Measurements from ENCODE around the gene SFT2D1.
A peak's percentile ranks its signal among the peaks of the same experiment; 100 is the strongest.
"Not testable (repeated sequence)": the region's sequence is repeated elsewhere in the genome, so short reads cannot be mapped to it uniquely, and the experiment has no call there.

SFT2D1 gene

DNA sequence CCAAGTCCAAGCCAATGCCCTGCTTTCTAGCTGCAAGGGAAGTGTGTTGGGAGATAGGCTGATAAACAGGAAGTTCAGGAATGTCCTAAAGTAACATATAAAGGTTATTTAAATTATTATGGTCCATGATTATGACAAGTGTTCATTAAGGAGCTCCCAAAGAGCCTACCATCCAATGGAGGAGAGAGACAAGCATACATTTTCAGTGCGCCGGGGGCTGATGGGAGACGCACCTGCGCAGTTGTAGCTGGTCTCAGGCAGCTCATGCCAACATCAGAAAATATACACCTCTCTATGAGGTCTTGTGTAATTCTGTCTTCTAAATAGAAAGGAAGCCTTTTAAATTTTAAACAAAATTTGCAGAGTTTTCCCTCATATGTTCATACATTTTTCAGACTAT, 12.6 kb upstream of the SFT2D1 start:
- TF ChIP-seq JUND (IDR thresholded peaks at IDR 0.05; ENCODE audit: low read depth), result no peak
- DNase-seq (ENCODE audit: low read depth in 1 of 2, low spot score in 1 of 2), result no peak
- in situ Hi-C loops (cut with HindIII; ENCODE audit: low pct_unique_long_range_greater_than_20kb, low sequenced_read_pairs), result no loop called here

GRCh38 chr6:166354143-166354542, 11.8 kb upstream of the SFT2D1 start:
- no peak for DNase-seq (ENCODE audit: low read depth in 1 of 2, low spot score in 1 of 2)
- no peak for TF ChIP-seq JUND (IDR thresholded peaks at IDR 0.05; ENCODE audit: low read depth)
- in situ Hi-C loops (cut with HindIII; ENCODE audit: low pct_unique_long_range_greater_than_20kb, low sequenced_read_pairs), result no loop called here

GRCh38 chr6:166353507-166353906, 11.2 kb upstream of the SFT2D1 start:
- DNase-seq (ENCODE audit: low read depth in 1 of 2, low spot score in 1 of 2), result no peak
- TF ChIP-seq JUND (IDR thresholded peaks at IDR 0.05; ENCODE audit: low read depth), result no peak

DNA sequence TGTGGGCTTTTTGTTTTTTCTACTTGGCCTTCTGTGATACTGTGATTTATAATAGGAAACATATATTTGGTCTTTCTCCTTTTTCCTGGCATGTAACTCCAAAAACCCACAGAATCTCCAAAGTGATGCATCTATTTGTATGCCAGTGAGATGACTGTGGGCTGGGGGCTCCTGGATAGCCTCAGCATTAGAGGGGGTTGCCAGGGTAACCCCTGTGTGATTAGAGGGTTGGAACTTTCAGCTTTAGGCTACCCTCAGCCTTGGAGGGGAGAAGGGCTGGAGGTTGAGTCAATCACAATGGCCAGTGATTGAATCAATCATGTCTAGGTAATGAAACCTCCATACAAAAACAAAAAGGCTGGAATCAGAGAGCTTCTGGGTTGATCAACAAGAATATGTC, 10.6 kb upstream of the SFT2D1 start:
- no peak for TF ChIP-seq JUND (IDR thresholded peaks at IDR 0.05; ENCODE audit: low read depth)
- in situ Hi-C loops (cut with HindIII; ENCODE audit: low pct_unique_long_range_greater_than_20kb, low sequenced_read_pairs), result no loop called here
- no peak for DNase-seq (ENCODE audit: low read depth in 1 of 2, low spot score in 1 of 2)

More at GRCh38 chr6:166353507-166353906, 11.2 kb upstream of the SFT2D1 start:
- in situ Hi-C loops (cut with HindIII; ENCODE audit: low pct_unique_long_range_greater_than_20kb, low sequenced_read_pairs), result no loop called here

GRCh38 chr6:166351715-166352285, 9.5 kb upstream of the SFT2D1 start:
- in situ Hi-C loops (cut with HindIII; ENCODE audit: low pct_unique_long_range_greater_than_20kb, low sequenced_read_pairs), result no loop called here

DNA sequence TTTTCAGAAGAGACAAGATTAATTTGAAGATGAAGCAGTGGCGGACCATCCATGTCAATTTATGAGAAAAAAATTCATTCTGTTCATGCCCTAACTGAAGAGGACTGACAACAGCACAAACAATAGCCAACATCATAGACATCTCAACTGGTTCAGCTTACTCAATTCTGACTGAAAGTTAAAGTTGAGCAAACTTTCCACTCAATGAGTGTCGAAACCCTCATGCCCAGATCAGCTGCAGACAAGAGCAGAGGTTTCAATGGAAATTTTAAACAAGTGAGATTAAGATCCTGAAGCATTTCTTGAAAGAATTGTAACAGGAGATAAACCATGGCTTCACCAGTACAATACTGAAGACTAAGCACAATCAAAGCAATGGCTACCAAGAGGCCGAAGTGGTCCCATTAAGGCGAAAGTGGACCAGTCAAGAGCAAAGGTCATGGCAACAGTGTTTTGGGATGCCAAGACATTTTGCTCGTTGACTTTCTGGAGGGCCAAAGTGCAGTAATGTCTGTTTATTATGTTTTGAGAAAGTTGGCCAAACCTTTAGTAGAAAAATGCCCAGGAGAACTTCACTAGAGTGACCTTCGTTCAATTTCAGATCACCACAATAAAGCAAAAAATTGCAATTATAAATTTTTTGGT, 6.1 kb upstream of the SFT2D1 start:
- DNase-seq (ENCODE audit: low read depth in 1 of 2, low spot score in 1 of 2), result no peak
- no peak for TF ChIP-seq JUND (IDR thresholded peaks at IDR 0.05; ENCODE audit: low read depth)
- in situ Hi-C loops (cut with HindIII; ENCODE audit: low pct_unique_long_range_greater_than_20kb, low sequenced_read_pairs), result no loop called here

More at GRCh38 chr6:166351715-166352285, 9.5 kb upstream of the SFT2D1 start:
- DNase-seq (ENCODE audit: low read depth in 1 of 2, low spot score in 1 of 2), result peak; percentile 33 to 49
- no peak for TF ChIP-seq JUND (IDR thresholded peaks at IDR 0.05; ENCODE audit: low read depth)

DNA sequence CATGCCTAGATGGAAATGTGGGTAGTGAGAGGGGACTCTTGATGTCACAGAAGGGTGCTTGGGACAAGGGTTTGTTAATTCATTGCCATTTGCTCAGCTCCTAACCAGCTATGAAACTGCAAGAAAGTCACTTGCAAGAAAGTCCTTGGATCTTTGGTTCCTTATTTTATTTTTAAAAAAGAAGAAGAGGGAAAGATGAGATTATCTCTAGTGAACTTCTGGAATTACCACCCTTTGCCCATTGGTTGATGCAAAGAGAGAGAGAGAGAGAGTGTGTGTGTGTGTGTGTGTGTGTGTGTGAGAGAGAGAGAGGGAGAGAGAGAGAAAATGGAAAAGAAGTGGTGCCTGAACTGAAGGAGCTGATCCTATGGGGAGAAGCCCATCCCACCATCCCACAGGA, 4.6 kb upstream of the SFT2D1 start:
- no peak for TF ChIP-seq JUND (IDR thresholded peaks at IDR 0.05; ENCODE audit: low read depth)
- DNase-seq (ENCODE audit: low read depth in 1 of 2, low spot score in 1 of 2), result no peak
- in situ Hi-C loops (cut with HindIII; ENCODE audit: low pct_unique_long_range_greater_than_20kb, low sequenced_read_pairs), result no loop called here

- in situ Hi-C loops (cut with HindIII; ENCODE audit: low pct_unique_long_range_greater_than_20kb, low sequenced_read_pairs), result no loop called here
- TF ChIP-seq JUND (IDR thresholded peaks at IDR 0.05; ENCODE audit: low read depth), result no peak
- no peak for DNase-seq (ENCODE audit: low read depth in 1 of 2, low spot score in 1 of 2)
These were observed 4.1 kb upstream of the SFT2D1 start for GRCh38 chr6:166346449-166346848.

DNA sequence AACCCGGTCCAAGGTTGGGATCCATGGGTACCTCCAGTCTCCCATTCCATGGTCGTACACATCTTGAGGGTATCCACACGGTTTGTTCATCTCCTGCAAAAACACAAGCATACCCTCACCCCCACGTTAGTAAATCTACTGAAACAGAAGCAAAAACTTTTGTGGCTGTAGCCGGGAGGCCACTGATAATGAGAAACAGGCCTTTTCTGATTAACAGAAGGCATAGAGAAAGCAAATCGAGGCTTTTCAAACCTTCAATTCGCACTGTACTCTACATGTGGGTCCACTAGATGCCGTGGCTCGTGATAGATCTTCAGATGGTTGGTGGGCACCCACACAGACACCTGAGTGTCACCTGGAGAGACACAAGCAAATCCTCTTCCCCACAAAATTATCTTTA, 3.3 kb upstream of the SFT2D1 start:
- DNase-seq (ENCODE audit: low read depth in 1 of 2, low spot score in 1 of 2); in situ Hi-C loops (cut with HindIII; ENCODE audit: low pct_unique_long_range_greater_than_20kb, low sequenced_read_pairs): not testable (repeated sequence)

DNA sequence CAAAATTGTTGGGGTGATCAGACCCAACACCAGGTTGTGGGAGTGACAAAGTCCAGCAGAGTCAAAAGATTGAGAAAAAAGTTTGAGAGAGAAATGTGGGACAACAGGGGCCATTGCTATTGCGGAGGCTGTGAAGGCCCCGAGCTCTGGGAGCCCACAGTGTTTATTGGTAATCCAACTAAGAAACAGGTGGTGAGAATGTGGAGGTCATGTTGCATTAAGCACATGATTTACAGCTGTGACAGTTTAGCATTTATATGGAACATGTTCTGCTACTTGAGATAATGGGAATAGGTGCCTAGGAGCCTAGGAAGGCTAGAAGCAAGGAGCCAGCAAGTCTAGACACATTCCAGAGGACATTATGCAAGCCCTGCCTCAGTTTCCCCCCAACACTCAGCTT, 2.6 kb upstream of the SFT2D1 start:
- in situ Hi-C loops (cut with HindIII; ENCODE audit: low pct_unique_long_range_greater_than_20kb, low sequenced_read_pairs); DNase-seq (ENCODE audit: low read depth in 1 of 2, low spot score in 1 of 2): not testable (repeated sequence)

DNA sequence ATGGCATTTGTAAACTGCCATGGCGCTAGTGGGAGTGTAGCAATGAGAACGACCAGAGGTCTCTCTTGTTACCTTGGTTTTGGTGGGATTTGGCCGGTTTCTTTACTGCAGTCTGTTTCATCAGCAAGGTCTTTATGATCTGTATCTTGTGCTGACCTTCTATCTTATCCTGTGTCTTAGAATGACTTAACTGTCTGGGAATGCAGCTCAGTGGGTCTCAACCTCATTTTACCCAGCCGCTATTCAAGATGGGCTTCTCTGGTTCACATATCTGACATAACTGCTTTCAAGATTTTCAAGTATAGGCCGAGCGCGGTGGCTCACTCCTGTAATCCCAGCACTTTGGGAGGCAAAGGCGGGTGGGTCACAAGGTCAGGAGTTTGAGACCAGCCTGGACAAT, 1.9 kb upstream of the SFT2D1 start:
- no peak for DNase-seq (ENCODE audit: low read depth in 1 of 2, low spot score in 1 of 2)
- TF ChIP-seq JUND (IDR thresholded peaks at IDR 0.05; ENCODE audit: low read depth), result no peak
- in situ Hi-C loops (cut with HindIII; ENCODE audit: low pct_unique_long_range_greater_than_20kb, low sequenced_read_pairs), result no loop called here

DNA sequence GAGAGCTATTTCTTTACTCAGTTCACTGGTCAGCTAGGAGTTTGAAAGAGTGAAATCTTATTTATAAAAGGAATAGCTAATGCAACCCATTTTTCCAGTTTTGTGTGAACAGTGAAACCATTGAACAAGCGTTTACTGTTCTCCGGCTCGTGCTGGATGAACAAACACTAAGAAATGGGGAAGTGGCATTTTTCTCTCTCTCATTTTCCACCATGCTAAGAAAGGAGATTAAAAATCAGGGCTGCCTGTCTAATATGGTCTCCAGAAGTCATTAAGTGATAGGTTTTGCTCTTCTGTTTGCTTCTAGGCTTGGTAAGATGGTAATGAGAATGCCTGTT, 774 bp upstream of the SFT2D1 start:
- no peak for DNase-seq (ENCODE audit: low read depth in 1 of 2, low spot score in 1 of 2)
- no peak for TF ChIP-seq JUND (IDR thresholded peaks at IDR 0.05; ENCODE audit: low read depth)
- in situ Hi-C loops (cut with HindIII; ENCODE audit: low pct_unique_long_range_greater_than_20kb, low sequenced_read_pairs), result no loop called here

- DNase-seq (ENCODE audit: low read depth in 1 of 2, low spot score in 1 of 2), result no peak
- in situ Hi-C loops (cut with HindIII; ENCODE audit: low pct_unique_long_range_greater_than_20kb, low sequenced_read_pairs), result no loop called here
- no peak for TF ChIP-seq JUND (IDR thresholded peaks at IDR 0.05; ENCODE audit: low read depth)
These were observed 382 bp downstream of the SFT2D1 start for GRCh38 chr6:166341977-166342348.

- no peak for TF ChIP-seq JUND (IDR thresholded peaks at IDR 0.05; ENCODE audit: low read depth)
- in situ Hi-C loops (cut with HindIII; ENCODE audit: low pct_unique_long_range_greater_than_20kb, low sequenced_read_pairs), result no loop called here
- no peak for DNase-seq (ENCODE audit: low read depth in 1 of 2, low spot score in 1 of 2)
These were observed 881 bp downstream of the SFT2D1 start for GRCh38 chr6:166341464-166341863.
